Activated T-helper 1 cell treated with anti-CD3 and anti-CD28 coated beads, Interleukin-2, amount 50 U/mL, for 16 hours (primary cell): Measurements from ENCODE around the gene ANGEL1.

ENCODE experiments used
- DNase-seq, 2 donors: peaks; one replicate each; pipeline ENCODE4 v3.0.0-alpha.2; 2020; ENCODE audit warnings: low read depth in 1 of 2, low spot score in 1 of 2

Gene ANGEL1

DNA sequence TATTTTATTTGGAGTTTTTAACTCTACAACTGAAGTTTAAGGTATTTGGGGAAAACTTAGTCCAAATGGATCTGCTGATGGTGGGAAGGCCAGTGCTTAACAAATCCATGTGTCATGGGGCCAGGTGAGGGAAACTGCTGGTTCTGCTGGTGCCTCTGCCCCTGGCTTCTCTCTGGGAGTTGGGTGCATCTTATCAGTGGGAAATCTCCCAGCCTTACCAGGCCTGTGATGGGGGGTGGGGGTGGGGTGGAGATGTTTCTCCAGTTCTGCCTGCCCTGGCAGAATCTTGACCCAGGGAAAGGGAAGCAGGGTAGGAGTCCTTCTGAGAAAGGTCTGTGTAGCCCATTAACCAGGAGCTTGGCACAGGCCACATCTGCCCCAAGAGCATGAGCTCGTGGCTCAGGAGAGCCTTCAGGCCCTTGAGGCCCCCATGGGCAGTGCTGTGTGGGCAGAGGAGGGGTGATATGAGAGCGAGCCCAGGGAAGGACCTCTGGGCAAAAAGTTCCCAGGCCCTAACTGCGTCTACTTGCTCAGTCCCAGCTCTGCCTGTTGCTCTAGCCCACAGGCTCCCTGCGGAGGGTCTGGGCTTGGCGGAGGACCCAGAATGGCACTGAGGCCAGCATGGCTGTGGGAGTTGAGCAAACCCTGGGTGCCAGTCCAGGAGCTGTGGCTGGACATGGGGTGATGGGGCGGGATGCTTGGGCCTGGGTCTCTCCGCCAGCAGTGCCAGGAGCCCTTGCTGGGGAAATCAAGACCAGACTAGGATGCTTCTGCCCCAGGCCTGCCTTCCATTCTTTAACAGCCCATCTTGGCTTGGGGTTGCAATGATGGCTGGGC is 33.2 kb downstream of the ANGEL1 start:
- DNase-seq, result no peak

DNA sequence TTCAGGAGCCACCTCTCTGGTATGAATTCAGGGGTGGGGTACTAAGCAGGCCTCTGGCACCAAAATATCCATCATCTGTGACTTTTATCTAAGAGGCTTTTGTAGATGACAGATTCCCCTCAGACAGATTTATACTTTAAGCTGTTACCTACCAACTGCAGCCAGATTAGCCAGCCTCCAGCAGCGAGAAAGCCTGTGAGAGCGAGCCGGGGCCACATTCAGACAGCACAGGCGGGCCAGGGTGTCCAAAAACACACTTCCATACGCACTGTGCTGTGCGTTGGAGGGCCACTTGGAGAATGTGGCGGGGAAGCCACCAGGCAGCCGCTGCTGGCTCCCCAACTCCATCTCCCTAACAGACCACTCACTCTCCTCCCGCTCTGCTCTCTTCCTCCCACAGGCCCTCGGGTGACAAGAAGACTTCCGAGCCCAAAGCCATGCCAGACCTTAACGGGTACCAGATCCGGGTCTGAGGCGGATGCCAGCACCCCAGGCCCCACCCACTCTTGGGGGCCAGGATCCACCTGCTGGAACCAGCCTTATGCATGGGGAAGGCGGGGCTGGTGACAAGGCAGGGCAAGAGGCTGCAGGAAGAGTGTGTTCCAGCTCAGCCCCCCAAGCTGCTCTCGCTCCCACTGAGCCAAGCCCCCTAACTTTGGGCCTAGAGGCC is 34.0 kb downstream of the ANGEL1 start:
- no peak for DNase-seq

DNA sequence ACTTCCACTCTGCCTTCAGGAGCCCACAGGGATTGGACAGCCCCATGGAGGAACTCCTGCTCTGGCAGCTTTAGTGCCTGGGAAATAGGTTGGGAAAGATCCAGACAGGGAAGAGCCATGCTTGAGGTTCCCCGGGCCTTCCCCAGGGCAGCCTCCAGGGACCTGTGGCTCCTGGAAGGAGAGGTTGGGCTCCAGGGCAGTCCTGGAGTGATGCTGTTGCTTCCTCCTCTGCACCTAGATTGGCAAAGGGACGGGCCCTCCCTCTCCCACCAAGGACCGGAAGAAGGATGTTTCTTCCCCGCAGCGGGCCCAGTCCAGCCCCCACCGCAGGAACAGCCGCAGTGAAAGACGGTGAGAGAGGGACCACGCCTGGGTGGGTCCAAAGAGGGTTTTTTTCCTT is 35.0 kb downstream of the ANGEL1 start:
- no peak for DNase-seq

DNA sequence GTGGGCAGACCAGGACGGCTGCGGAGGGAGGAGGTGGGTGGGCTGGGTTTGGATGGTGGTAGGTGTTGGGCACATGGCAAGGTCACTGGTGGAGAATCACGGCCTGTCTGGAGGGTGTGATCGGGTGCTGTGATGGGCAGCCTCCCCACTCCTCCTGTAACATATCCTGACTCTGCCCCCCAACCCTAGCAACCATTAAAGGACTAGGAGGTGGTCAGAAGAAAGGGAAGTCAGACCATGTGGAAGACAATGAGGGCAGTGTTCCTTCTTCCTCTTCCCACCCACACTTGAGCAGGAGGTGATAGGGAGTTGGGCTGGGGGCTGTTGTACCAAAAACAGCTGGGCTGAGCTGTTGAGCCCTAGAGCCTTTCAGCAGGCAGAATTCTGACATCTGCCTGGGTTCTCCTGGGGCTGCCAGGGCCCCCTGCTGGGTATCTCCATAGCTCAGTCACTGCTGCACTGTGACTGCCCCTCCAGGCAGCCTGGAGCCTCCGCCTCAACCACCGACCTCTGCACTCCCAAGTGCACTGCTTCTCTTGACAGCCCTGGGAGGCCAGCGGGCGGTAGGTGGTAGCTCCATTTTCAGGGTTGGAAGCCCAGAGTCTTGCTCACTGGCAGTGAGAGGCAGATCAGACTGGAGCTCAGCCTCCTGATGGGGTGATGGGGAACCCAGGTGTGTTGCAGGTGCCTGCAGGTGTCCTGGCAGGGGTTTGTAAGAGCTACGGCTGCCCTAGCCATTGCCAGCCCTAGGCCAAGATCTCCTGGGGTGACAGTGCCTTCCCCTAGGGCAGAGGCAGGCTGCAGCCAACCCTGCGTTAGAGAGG is 36.0 kb downstream of the ANGEL1 start:
- DNase-seq, result no peak

DNA sequence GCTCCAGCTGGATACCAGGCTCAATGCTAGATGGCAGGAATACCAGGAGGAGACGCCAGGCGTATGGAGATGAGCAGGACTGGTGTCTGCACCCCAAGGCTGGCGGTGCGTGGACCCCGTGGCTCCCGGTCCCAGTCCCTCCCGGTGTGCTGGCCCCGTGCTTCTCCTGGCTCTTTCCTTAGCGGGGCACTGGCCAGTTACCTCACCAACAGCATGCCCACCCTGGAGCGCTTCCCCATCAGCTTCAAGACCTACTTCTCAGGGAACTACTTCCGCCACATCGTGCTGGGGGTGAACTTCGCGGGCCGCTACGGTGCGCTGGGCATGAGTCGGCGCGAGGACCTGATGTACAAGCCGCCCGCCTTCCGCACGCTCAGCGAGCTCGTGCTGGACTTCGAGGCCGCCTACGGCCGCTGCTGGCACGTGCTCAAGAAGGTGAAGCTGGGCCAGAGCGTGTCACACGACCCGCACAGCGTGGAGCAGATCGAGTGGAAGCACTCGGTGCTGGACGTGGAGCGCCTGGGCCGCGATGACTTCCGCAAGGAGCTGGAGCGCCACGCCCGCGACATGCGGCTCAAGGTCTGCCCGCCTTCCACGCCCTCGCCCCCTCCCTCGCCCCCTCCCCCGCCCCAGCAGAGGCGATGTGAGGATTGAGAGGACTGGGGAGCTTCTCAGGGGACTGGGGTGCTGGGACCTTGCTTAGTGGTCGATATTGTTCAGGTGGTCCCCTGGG is 36.8 kb downstream of the ANGEL1 start:
- DNase-seq, result no peak

DNA sequence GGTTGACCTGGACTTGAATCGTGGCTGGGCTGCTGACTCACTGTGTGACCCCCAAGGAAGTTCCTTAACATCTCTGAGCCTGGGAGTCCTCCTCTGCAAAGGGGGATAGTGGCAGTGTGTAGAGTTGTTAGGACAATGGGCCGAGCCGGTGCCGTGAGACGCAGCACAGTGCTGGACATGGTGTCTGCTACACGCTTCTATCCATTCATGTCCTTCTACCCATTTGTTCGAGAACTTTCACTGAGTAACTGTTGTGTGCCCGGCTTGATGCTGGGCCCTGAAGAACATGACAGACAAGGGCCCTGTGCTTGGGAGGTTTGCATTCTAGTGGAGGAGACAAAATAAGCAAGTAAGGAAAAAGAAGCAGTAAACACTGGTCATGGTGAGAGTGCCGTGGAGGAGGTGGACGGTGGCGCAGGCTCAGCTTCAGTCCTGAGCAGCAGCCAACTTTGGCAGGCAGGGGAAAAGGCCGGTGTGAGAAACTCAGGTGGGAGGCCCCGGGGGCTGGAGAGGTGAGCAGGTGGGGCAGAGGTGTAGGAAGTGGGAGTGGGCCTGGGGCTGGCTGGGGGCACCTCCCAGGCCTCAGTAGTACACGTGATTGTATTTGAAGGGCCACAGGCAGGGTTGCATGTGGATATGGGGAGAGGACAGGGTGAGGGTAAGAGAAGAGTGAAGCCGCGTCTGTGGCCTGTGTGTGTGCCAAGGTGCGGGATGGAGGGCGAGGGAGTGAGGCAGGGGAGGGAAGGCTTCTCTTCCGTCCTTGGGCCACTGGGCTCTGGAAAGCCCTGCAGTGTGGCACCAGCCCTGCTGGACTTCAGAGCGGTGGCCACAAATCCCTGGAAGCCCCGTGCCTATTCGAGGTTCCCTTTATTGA is 37.6 kb downstream of the ANGEL1 start:
- DNase-seq, result no peak

DNA sequence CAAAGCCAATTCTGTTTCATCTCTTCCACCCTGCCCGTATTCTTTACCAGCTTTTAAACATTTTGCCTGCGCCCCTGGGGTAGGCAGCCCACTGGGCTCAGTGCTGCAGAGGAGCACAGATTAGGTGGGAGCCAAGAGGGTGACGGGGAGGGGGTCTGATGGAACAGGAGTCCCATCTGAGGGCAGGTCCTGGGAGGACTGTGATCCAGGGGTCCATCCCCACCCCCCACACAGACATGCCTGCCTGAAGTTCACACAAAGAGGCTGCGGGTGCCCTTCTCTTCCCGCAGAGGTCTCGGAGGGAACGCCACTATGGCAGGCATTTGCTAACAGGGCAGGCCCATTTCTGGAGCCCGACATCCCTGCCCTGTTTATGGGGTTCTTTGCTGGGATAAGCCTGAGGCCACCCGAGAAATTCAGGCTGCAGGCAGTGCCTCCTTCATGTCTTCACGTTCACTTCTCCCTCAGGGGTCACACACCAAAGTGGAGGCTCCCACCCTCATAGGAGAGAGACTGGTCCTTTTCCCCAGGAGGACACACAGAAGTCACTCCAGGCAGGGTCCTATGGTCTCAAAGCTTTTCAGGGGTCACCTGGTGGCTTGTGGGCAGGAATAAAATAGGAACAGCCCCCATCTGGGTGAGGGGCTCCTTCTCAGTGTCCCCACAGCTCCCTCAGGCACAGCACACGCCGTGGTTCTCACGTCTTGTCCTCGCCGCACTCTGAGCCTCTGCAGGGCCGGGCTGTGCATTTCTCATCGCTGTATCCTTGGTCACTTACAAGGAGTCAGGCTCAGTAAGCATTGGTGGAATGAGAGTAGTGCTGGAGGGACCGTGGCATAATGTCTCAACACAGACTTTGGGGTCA is 38.5 kb downstream of the ANGEL1 start:
- DNase-seq, result no peak

DNA sequence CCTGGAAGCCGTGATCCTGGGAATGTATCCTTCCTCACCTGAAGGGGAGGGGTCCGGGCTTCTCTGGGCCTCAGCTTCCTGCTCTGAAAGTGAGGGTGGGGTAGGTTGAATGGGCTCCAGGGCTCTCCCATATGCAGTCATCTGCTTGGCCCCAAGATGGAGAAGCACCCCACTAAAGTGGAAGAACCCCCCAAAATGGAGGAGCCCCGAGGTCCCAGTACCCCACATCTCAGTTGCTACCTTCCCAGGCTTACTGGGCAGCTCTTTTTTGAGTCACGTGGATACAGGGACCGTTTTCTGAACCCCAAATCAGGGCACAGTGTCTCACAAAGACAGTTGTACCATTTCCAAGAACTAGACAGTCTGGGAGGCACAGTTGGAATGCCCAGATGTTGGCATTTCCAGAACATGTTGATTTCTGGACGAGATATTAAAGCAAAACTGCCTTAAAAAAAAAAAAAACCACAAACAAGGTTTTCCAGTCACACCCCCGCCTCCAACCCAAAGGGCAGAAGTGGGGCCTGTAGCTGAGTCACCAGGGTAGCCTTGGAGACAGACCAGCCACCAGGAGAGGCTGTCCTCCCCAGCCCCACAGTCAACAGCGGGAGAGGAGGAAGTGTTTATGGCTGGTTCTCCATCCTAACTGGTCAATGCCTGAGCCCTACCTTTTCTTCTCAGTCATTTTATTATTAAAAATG is 39.3 kb downstream of the ANGEL1 start:
- DNase-seq, result no peak

DNA sequence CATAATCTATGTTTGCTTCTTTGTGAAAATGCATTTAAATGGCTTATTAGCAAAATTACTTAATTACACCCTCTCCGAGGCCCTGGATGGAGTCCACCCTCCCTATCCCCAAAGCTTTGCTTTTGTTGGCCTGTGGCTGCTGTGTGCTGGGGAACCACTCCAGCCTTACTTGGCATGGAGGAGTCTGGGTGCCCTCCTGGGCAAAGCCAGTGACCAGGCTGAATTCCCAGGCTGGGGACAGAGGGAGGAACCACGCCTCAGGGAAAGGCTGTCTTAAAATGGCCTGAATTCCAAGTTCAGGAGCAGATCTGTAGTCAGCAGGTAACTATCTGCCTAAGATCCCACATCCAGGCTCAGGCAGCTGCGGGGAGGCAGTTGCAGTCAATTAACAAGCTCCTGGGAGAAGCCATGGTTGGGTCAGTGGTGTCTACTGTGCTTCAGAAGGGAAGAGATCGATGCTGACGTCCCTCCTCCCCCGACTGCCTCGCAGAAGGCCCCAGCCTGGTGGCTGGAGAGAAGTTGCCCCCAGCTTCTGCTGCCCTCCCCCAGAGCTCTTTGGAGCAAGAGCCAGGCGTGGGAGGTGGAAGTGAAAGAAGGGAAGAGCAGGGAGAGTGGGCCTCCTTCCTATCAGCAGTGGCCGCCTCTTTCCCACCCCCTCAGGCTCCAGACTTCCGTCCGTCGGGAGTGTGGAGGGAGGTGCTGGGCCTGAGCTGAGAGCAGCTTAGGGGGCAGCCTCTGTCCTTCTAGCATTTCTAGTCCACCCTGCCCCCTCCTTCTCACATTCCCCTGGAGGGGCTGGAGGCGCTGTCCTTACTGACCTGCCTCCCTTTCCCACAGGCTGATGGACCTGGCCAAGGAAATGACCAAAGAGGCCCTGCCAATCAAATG is 40.1 kb downstream of the ANGEL1 start:
- no peak for DNase-seq

DNA sequence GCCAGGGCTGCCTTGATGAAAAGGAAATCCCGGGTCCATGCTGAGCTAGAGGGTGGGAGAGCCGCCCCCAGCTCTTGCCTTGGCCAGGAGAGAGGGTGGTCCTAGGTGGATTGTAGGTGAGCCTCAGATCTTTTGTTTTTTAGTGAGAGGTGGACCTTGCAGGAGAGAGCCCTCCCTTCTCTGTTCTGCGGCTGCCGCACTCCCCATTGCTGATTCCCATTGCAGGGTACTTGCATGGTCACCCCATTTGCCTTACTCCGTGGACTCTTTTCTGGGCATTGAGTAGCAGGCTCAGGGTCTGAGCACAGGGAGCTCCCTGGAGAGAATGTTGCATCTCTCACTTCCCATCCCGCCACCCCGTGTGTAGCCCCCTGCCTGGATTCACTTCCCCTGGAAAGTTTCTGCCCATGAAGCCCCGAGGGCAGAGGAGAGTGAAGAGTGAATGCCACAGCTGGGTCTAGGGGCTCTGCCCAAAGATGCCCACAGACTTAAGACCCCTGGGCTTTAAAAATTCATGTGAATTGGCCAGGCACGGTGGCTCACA is 41.2 kb downstream of the ANGEL1 start:
- DNase-seq, result no peak

DNA sequence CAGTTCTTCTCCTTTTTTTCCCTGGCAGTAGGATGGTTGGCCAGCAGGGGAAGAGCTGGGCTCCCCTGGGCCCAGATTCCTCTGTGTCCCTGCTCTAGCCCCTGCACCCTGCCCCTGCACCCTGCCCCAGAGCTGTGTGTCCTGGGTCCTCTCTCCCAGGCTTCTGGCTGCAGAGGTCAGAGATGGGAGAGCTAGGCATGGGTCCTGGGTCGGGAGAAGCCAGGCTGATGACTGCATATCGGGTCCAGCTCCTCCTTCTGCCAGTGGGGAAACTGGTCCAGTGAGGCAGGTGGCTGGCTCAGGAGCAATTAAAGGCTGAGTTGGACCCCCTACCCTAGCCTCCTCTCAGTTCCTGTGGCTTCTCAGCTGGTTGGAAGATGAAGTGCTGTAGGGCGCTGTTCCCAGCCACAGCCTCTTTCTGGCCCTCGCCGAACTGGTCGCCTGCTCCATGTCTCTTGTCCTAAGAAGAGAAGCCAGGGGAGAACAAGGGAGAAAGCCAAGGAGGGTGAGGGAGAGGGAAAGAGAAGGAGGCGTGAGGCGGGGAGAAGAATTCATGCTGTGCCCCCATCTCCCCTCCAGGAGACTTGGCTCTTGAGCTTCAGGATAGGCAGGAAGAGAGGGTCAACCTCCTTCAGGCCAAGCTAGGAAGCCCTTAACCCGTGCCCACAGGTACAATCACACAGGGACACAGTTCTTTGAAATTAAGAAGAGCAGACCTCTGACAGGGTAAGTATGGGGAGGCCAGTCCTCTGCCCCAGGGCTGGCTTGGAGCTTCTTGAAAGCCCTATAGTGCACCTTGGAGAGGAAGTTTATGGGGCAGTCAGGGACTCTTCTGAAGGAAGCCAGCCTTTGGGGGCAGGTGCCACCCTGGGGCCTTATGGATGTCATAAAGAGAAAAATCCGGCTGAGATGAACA is 41.9 kb downstream of the ANGEL1 start:
- DNase-seq, result no peak

DNA sequence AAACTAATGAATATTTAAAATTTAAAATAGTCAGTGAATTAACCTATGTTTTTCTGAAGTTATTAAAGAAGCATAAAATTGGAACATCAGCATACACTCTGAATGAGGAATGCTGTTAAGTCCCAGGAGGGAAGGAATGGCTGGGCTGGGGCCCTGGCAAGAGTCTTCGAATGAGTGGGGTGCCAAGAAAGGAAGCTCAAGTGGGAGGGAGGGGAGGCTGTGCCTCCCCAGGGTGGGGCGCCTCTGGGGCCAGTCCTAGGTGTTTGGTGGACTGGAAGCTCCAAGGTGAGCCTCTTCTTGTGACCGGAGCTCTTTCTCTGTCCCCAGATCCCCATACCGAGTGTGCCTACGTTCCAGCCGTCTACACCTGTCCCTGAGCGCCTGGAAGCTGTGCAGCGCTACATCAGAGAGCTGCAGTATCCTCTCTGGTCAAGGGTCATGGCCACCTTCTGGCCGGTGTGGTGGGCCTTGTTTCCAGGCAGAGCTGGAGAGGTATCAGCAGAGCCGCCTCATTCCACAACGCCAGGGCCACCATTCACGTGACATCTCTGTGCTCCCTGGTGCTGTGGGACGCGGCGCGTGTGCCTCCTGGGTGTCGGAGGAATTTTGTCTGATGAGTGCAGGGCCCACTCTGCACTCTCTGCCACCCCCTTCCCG is 42.9 kb downstream of the ANGEL1 start:
- no peak for DNase-seq

DNA sequence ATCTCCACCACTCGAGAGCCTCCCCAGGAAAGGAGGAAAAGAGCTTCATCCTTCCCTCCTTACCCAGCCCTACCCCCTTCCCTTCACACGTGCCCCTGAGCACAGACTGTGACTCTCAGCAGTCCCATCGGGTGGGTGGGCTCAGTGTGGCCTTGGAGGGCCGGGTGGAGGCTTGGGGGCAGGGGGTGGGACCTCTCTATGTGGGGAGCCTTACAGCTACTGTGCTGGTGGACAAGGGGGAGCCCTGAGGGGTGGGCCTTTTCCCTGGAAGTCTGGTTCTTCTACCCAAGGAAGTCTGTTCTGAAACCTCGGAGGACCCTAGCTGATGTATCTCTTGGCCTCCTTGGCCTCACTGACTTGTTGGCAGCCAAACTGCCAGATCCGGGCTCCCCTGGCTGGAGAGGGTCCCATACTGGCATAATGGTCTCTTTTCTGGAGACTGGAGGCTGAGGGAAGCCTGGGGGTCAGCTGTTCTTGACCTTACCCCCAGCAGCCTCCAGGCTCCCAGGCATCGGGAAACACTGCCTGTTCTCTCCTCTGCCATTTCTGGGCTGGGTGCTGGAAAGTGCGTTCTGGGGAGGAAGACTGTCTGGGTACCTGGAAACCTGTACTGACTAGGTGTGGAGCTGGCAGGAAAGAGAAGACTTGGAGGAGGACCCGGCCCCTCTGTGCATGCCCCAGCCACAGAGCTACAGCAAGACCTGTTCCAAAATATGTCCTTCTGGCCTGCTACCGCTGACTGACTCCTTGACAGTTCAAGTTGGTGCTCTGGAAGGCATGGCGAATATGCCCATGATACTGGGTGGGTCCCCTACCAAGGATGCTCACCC is 43.8 kb downstream of the ANGEL1 start:
- DNase-seq, result no peak

DNA sequence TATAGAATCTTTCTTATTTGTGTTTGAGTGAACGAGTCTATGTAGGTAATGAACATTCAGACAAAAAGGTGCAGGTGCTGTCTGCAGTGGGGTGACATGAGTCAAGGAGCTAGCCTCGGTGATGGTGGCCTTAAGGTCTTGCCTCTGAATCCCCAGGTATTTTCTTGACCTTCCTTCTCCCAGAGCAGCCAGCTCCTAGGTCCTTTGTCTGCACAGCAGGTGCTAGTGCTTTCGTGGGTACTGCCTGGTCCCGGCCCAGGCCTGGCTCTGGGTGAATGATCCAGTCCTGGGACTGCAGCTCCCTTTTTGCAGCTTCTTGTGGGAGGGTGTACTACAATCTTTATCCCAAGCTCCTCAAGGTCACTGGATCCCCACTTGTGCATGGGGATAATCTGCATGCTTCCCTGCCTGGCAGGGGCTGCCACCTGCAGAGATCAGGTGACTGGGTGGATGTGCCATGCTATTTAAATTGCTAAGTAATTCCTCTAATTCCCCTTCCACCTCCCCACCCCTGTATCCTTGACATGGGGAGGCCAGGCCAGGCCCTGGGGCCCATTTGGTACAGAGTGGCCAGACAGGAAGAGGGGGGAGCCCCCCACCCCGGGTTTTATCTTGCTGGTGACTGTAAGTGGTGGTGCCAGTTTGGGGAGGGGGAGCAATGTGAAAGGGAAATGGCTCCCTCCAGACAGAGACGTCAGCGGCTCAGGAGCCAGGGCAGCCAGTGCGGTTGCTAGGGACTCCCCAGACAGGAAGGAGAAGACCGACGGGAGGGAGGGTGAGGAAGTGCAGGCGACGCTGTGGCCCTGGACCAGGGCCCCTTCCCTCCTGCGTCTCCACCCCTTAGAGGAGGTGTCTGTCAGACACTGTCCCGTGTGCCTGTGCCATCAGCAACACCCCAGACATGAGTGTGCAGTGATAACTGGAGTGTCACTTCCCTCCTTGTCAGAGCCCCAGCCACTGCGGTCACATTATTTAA is 44.7 kb downstream of the ANGEL1 start:
- peak; percentile 53 to 65 for DNase-seq
